Measurements from ENCODE around the gene MRPL58. TPM values are rescaled to one million over a fixed set of nuclear protein-coding genes. Genes with fewer than 3 reads are reported as not detected.

The MRPL58 gene
- total and polyA plus RNA-seq, 2 experiments from 2014 or later = 29.8 to 39.3 TPM

- Histone ChIP-seq H3K9me2 (replicated peaks; ENCODE audit: insufficient read depth) (no peaks in the 10 kb centered on the region), H3K4me3 (no peak overlapping the region), H3K4me2 (no peak overlapping the region), H3K27ac (no peak overlapping the region), H4K20me1 (ENCODE audit: insufficient read depth, poor library complexity, severe bottlenecking) (no peaks in the 10 kb centered on the region), H3K4me1 (ENCODE audit: insufficient read depth) (peaks cover 3% of the 10 kb centered on the region), H2AFZ (no peak overlapping the region), H3K9me3 (ENCODE audit: low read depth) (no peaks in the 10 kb centered on the region), H3K36me3 (replicated peaks; ENCODE audit: insufficient read depth, low read depth) (no peaks in the 10 kb centered on the region), H3K79me2 (no peaks in the 10 kb centered on the region), H3K27me3 (no peaks in the 10 kb centered on the region)
- no peak for DNase-seq (ENCODE audit: low spot score)
- 83% methylated on average over 8 of the region's 8 CpGs for WGBS (ENCODE audit: low lambda C conversion rate, missing lambda C conversion rate)
- TF ChIP-seq EZH2 (IDR thresholded peaks at IDR 0.05; ENCODE audit: borderline replicate concordance) = no peak
- no peak for TF ChIP-seq EZH2phosphoT487 (IDR thresholded peaks at IDR 0.05; ENCODE audit: low read depth, severe bottlenecking, unreplicated experiment)
- no peak for TF ChIP-seq CTCF (IDR thresholded peaks at IDR 0.05; ENCODE audit: poor library complexity)
Measured at GRCh38 chr17:75068750-75069149, 56.3 kb downstream of the MRPL58 start.

GRCh38 chr17:75069783-75070182, 57.3 kb downstream of the MRPL58 start:
- no peak for TF ChIP-seq EZH2phosphoT487 (IDR thresholded peaks at IDR 0.05; ENCODE audit: low read depth, severe bottlenecking, unreplicated experiment)
- TF ChIP-seq CTCF (IDR thresholded peaks at IDR 0.05; ENCODE audit: poor library complexity) = peak; percentile 32
- Histone ChIP-seq H3K4me2 (no peak overlapping the region), H2AFZ (no peak overlapping the region), H3K27ac (no peak overlapping the region), H3K4me3 (no peak overlapping the region), H3K27me3 (no peaks in the 10 kb centered on the region), H3K9me2 (replicated peaks; ENCODE audit: insufficient read depth) (no peaks in the 10 kb centered on the region), H3K36me3 (replicated peaks; ENCODE audit: insufficient read depth, low read depth) (no peaks in the 10 kb centered on the region), H4K20me1 (ENCODE audit: insufficient read depth, poor library complexity, severe bottlenecking) (no peaks in the 10 kb centered on the region), H3K9me3 (ENCODE audit: low read depth) (no peaks in the 10 kb centered on the region), H3K4me1 (ENCODE audit: insufficient read depth) (peaks cover 7% of the 10 kb centered on the region), H3K79me2 (no peaks in the 10 kb centered on the region)
- WGBS (ENCODE audit: low lambda C conversion rate, missing lambda C conversion rate) = 98% methylated on average over 2 of the region's 2 CpGs
- no peak for DNase-seq (ENCODE audit: low spot score)

Small RNA genes within 50 kb of the gene (small RNA-seq; reads per million reads assigned to genes)
- gene AC111186.1 (not detected), gene RN7SL573P (not detected), gene RNU6-362P (not detected)

Other genes with a start within 250 kb of the MRPL58 start
- gene NAT9, start 236.3 kb upstream of the MRPL58 start, total RNA-seq = 28.6 and 29.2 TPM in 2 replicates
- 34.8 and 62.9 TPM in 2 replicates for gene NAT9, start 236.3 kb upstream of the MRPL58 start, polyA plus RNA-seq
- not detected in 2 replicates for gene GRIN2C, start 152.8 kb upstream of the MRPL58 start, total RNA-seq
- 0.13 and 0.27 TPM in 2 replicates for gene GRIN2C, start 152.8 kb upstream of the MRPL58 start, polyA plus RNA-seq
- gene FDXR, start 139.7 kb upstream of the MRPL58 start, total RNA-seq = 9.3 and 12.2 TPM in 2 replicates
- gene FDXR, start 139.7 kb upstream of the MRPL58 start, polyA plus RNA-seq = 14.2 and 17.8 TPM in 2 replicates
- gene FADS6, start 119.0 kb upstream of the MRPL58 start, total RNA-seq = 4.0 and 4.2 TPM in 2 replicates
- gene FADS6, start 119.0 kb upstream of the MRPL58 start, polyA plus RNA-seq = 1.4 and 4.3 TPM in 2 replicates
- gene USH1G, start 89.4 kb upstream of the MRPL58 start, total RNA-seq = 0.48 and 1.6 TPM in 2 replicates
- 0.46 and 0.65 TPM in 2 replicates for gene USH1G, start 89.4 kb upstream of the MRPL58 start, polyA plus RNA-seq
- 0.16 and 1.1 TPM in 2 replicates for gene OTOP2, start 88.4 kb upstream of the MRPL58 start, total RNA-seq
- gene OTOP2, start 88.4 kb upstream of the MRPL58 start, polyA plus RNA-seq = 0.19 TPM in 1 of 2 replicates, not detected in the other
- gene OTOP3, start 76.8 kb upstream of the MRPL58 start, total RNA-seq = 0.43 and 0.60 TPM in 2 replicates
- gene OTOP3, start 76.8 kb upstream of the MRPL58 start, polyA plus RNA-seq = not detected in 2 replicates
- gene HID1, start 39.9 kb upstream of the MRPL58 start, total RNA-seq = 13.2 and 15.3 TPM in 2 replicates
- 43.4 and 55.5 TPM in 2 replicates for gene HID1, start 39.9 kb upstream of the MRPL58 start, polyA plus RNA-seq
- gene CDR2L, start 25.0 kb upstream of the MRPL58 start, total RNA-seq = 12.8 and 16.4 TPM in 2 replicates
- 14.6 and 17.0 TPM in 2 replicates for gene CDR2L, start 25.0 kb upstream of the MRPL58 start, polyA plus RNA-seq
- gene ATP5PD, start 34.3 kb downstream of the MRPL58 start, total RNA-seq = 246 and 296 TPM in 2 replicates
- 307 and 332 TPM in 2 replicates for gene ATP5PD, start 34.3 kb downstream of the MRPL58 start, polyA plus RNA-seq
- 17.5 and 19.1 TPM in 2 replicates for gene KCTD2, start 34.6 kb downstream of the MRPL58 start, total RNA-seq
- 10.1 and 12.7 TPM in 2 replicates for gene KCTD2, start 34.6 kb downstream of the MRPL58 start, polyA plus RNA-seq
- 11.9 and 12.7 TPM in 2 replicates for gene SLC16A5, start 75.3 kb downstream of the MRPL58 start, total RNA-seq
- gene SLC16A5, start 75.3 kb downstream of the MRPL58 start, polyA plus RNA-seq = 12.8 and 15.8 TPM in 2 replicates
- 2.6 and 3.5 TPM in 2 replicates for gene ARMC7, start 97.3 kb downstream of the MRPL58 start, total RNA-seq
- 4.0 and 4.5 TPM in 2 replicates for gene ARMC7, start 97.3 kb downstream of the MRPL58 start, polyA plus RNA-seq
- 46.3 and 66.8 TPM in 2 replicates for gene NT5C, start 119.1 kb downstream of the MRPL58 start, total RNA-seq
- gene NT5C, start 119.1 kb downstream of the MRPL58 start, polyA plus RNA-seq = 73.3 and 82.2 TPM in 2 replicates
- gene JPT1, start 141.8 kb downstream of the MRPL58 start, total RNA-seq = 103 and 107 TPM in 2 replicates
- 172 and 181 TPM in 2 replicates for gene JPT1, start 141.8 kb downstream of the MRPL58 start, polyA plus RNA-seq
- 112 and 115 TPM in 2 replicates for gene SUMO2, start 170.3 kb downstream of the MRPL58 start, total RNA-seq
- 424 and 434 TPM in 2 replicates for gene SUMO2, start 170.3 kb downstream of the MRPL58 start, polyA plus RNA-seq
- 28.6 and 33.6 TPM in 2 replicates for gene NUP85, start 193.0 kb downstream of the MRPL58 start, total RNA-seq
- gene NUP85, start 193.0 kb downstream of the MRPL58 start, polyA plus RNA-seq = 38.8 and 45.5 TPM in 2 replicates
- gene GGA3, start 248.9 kb downstream of the MRPL58 start, total RNA-seq = 17.7 and 24.4 TPM in 2 replicates
- 20.2 and 26.0 TPM in 2 replicates for gene GGA3, start 248.9 kb downstream of the MRPL58 start, polyA plus RNA-seq
- gene MRPS7, start 249.2 kb downstream of the MRPL58 start, total RNA-seq = 43.4 and 47.5 TPM in 2 replicates
- 94.9 and 102 TPM in 2 replicates for gene MRPS7, start 249.2 kb downstream of the MRPL58 start, polyA plus RNA-seq